Measurements from ENCODE around the gene ESYT3.

ESYT3 gene

GRCh38 chr3:138493804-138494606, 59.6 kb downstream of the ESYT3 start:
- TF ChIP-seq, protein P1, sequence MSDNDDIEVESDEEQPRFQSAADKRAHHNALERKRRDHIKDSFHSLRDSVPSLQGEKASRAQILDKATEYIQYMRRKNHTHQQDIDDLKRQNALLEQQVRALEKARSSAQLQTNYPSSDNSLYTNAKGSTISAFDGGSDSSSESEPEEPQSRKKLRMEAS (IDR thresholded peaks at IDR 0.05) = no peak

- TF ChIP-seq FOXM1 (IDR thresholded peaks at IDR 0.05; ENCODE audit: borderline replicate concordance, low read depth) = no peak
- TF ChIP-seq YY1 (IDR thresholded peaks at IDR 0.05; ENCODE audit: low read depth) = no peak
- TF ChIP-seq TEAD4 (IDR thresholded peaks at IDR 0.05) = no peak
- TF ChIP-seq ZBTB7A (IDR thresholded peaks at IDR 0.05; ENCODE audit: low read depth) = no peak
- no peak for TF ChIP-seq CEBPB (IDR thresholded peaks at IDR 0.05)
- TF ChIP-seq NFIC (IDR thresholded peaks at IDR 0.05) = no peak
- TF ChIP-seq USF1 (IDR thresholded peaks at IDR 0.05) = no peak
- TF ChIP-seq RAD21 (IDR thresholded peaks at IDR 0.05; ENCODE audit: low read depth) = no peak
- TF ChIP-seq, protein P2, sequence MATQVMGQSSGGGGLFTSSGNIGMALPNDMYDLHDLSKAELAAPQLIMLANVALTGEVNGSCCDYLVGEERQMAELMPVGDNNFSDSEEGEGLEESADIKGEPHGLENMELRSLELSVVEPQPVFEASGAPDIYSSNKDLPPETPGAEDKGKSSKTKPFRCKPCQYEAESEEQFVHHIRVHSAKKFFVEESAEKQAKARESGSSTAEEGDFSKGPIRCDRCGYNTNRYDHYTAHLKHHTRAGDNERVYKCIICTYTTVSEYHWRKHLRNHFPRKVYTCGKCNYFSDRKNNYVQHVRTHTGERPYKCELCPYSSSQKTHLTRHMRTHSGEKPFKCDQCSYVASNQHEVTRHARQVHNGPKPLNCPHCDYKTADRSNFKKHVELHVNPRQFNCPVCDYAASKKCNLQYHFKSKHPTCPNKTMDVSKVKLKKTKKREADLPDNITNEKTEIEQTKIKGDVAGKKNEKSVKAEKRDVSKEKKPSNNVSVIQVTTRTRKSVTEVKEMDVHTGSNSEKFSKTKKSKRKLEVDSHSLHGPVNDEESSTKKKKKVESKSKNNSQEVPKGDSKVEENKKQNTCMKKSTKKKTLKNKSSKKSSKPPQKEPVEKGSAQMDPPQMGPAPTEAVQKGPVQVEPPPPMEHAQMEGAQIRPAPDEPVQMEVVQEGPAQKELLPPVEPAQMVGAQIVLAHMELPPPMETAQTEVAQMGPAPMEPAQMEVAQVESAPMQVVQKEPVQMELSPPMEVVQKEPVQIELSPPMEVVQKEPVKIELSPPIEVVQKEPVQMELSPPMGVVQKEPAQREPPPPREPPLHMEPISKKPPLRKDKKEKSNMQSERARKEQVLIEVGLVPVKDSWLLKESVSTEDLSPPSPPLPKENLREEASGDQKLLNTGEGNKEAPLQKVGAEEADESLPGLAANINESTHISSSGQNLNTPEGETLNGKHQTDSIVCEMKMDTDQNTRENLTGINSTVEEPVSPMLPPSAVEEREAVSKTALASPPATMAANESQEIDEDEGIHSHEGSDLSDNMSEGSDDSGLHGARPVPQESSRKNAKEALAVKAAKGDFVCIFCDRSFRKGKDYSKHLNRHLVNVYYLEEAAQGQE (IDR thresholded peaks at IDR 0.05; ENCODE audit: low read depth) = no peak
- TF ChIP-seq, protein P1 (IDR thresholded peaks at IDR 0.05) = no peak
- TF ChIP-seq TCF12 (IDR thresholded peaks at IDR 0.05; ENCODE audit: low read depth) = no peak
- no peak for TF ChIP-seq EP300 (IDR thresholded peaks at IDR 0.05; ENCODE audit: borderline replicate concordance)
- no peak for TF ChIP-seq TAF1 (IDR thresholded peaks at IDR 0.05; ENCODE audit: low read depth)
- TF ChIP-seq EGR1 (IDR thresholded peaks at IDR 0.05) = no peak
- no peak for TF ChIP-seq CREB1 (IDR thresholded peaks at IDR 0.05; ENCODE audit: low read depth)
Observed at GRCh38 chr3:138494607-138494929, 60.2 kb downstream of the ESYT3 start.

DNA sequence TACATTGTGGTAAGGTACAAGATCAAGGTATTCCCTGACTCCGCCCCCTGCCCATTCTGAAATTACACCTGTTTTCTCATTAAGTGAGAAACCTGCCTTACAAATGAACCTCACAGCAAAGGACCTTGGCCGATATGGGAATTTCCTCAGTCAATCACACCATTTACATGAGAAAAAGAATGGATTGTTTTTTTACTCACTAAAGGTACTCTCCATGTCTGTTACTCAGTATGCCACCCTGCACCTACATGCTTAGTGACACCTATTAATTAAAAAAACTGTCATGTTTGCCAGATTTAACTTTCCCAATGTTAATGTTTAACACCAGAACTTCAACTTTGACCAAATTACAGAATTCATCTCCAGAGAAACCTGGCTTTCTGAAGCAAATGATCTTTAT, 62.0 kb downstream of the ESYT3 start:
- no peak for TF ChIP-seq YY1 (IDR thresholded peaks at IDR 0.05; ENCODE audit: low read depth)
- no peak for TF ChIP-seq NFIC (IDR thresholded peaks at IDR 0.05)
- no peak for TF ChIP-seq FOXM1 (IDR thresholded peaks at IDR 0.05; ENCODE audit: borderline replicate concordance, low read depth)
- TF ChIP-seq TEAD4 (IDR thresholded peaks at IDR 0.05) = no peak
- TF ChIP-seq TCF12 (IDR thresholded peaks at IDR 0.05; ENCODE audit: low read depth) = no peak
- no peak for TF ChIP-seq CEBPB (IDR thresholded peaks at IDR 0.05)
- no peak for TF ChIP-seq TAF1 (IDR thresholded peaks at IDR 0.05; ENCODE audit: low read depth)
- TF ChIP-seq EGR1 (IDR thresholded peaks at IDR 0.05) = no peak
- TF ChIP-seq EP300 (IDR thresholded peaks at IDR 0.05; ENCODE audit: borderline replicate concordance) = no peak

DNA sequence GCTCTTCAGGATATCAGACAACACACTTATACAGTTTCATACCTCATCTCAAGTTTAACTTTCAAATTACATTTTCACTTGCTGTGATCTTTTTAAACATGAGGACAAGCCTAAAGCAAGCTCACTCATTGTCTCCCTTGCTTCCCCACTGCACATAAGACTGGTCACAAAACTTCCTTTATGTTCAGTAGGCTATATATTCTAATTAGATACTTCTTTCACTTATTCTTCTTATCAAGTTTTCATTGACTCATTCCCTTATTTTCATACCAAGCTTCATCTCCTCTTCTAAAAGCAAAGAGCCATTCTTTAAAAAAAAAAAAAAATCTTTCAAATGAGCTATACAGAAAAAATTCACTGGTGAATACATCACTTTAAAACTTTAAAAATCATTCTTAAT, 62.6 kb downstream of the ESYT3 start:
- no peak for TF ChIP-seq ZBTB7A (IDR thresholded peaks at IDR 0.05; ENCODE audit: low read depth)
- TF ChIP-seq TAF1 (IDR thresholded peaks at IDR 0.05; ENCODE audit: low read depth) = no peak
- TF ChIP-seq, protein P1 (IDR thresholded peaks at IDR 0.05) = no peak
- no peak for TF ChIP-seq NFIC (IDR thresholded peaks at IDR 0.05)
- no peak for TF ChIP-seq RAD21 (IDR thresholded peaks at IDR 0.05; ENCODE audit: low read depth)
- TF ChIP-seq CREB1 (IDR thresholded peaks at IDR 0.05; ENCODE audit: low read depth) = no peak
- no peak for TF ChIP-seq EGR1 (IDR thresholded peaks at IDR 0.05)
- TF ChIP-seq EP300 (IDR thresholded peaks at IDR 0.05; ENCODE audit: borderline replicate concordance) = no peak
- TF ChIP-seq TCF12 (IDR thresholded peaks at IDR 0.05; ENCODE audit: low read depth) = no peak
- TF ChIP-seq TEAD4 (IDR thresholded peaks at IDR 0.05) = no peak
- no peak for TF ChIP-seq YY1 (IDR thresholded peaks at IDR 0.05; ENCODE audit: low read depth)
- TF ChIP-seq, protein P2 (IDR thresholded peaks at IDR 0.05; ENCODE audit: low read depth) = no peak
- no peak for TF ChIP-seq CEBPB (IDR thresholded peaks at IDR 0.05)

GRCh38 chr3:138497851-138498250, 63.4 kb downstream of the ESYT3 start:
- TF ChIP-seq TAF1 (IDR thresholded peaks at IDR 0.05; ENCODE audit: low read depth) = no peak
- no peak for TF ChIP-seq CEBPB (IDR thresholded peaks at IDR 0.05)
- TF ChIP-seq CREB1 (IDR thresholded peaks at IDR 0.05; ENCODE audit: low read depth) = no peak
- TF ChIP-seq TEAD4 (IDR thresholded peaks at IDR 0.05) = no peak
- TF ChIP-seq EP300 (IDR thresholded peaks at IDR 0.05; ENCODE audit: borderline replicate concordance) = no peak
- TF ChIP-seq YY1 (IDR thresholded peaks at IDR 0.05; ENCODE audit: low read depth) = no peak
- TF ChIP-seq, protein P1 (IDR thresholded peaks at IDR 0.05) = no peak

DNA sequence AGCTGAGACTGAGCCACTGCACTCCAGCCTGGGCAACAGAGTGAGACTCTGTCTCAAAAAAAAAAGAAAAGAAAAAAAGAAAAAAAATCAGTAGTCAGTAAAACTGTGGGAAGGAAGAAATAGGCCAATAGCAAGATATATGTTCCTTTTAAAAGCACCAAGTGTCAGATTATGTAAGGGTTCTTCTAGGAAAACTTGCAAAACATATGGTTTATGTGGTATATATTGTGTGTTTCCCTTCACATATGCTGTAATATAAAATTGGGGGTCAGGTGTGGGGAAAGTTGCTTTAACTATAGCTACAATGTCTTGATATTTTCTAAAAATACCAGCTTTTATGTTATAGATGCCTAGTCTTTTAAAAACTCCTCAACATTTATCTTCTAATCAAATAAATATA, 64.6 kb downstream of the ESYT3 start:
- no peak for TF ChIP-seq CEBPB (IDR thresholded peaks at IDR 0.05)
- TF ChIP-seq CREB1 (IDR thresholded peaks at IDR 0.05; ENCODE audit: low read depth) = no peak
- no peak for TF ChIP-seq NFIC (IDR thresholded peaks at IDR 0.05)
- no peak for TF ChIP-seq YY1 (IDR thresholded peaks at IDR 0.05; ENCODE audit: low read depth)
- no peak for TF ChIP-seq EP300 (IDR thresholded peaks at IDR 0.05; ENCODE audit: borderline replicate concordance)
- TF ChIP-seq FOXM1 (IDR thresholded peaks at IDR 0.05; ENCODE audit: borderline replicate concordance, low read depth) = no peak
- no peak for TF ChIP-seq TCF12 (IDR thresholded peaks at IDR 0.05; ENCODE audit: low read depth)
- TF ChIP-seq TAF1 (IDR thresholded peaks at IDR 0.05; ENCODE audit: low read depth) = no peak
- TF ChIP-seq, protein P1 (IDR thresholded peaks at IDR 0.05) = no peak
- TF ChIP-seq, protein P2 (IDR thresholded peaks at IDR 0.05; ENCODE audit: low read depth) = no peak
- TF ChIP-seq RAD21 (IDR thresholded peaks at IDR 0.05; ENCODE audit: low read depth) = no peak
- no peak for TF ChIP-seq EGR1 (IDR thresholded peaks at IDR 0.05)
- no peak for TF ChIP-seq TEAD4 (IDR thresholded peaks at IDR 0.05)
- no peak for TF ChIP-seq ZBTB7A (IDR thresholded peaks at IDR 0.05; ENCODE audit: low read depth)
- TF ChIP-seq USF1 (IDR thresholded peaks at IDR 0.05) = no peak

Data from Ishikawa (cell line).